IMR-90 (cell line): Measurements from ENCODE around the gene DNTTIP2. TPM values are rescaled to one million over a fixed set of nuclear protein-coding genes. Genes with fewer than 3 reads are reported as not detected.

ENCODE experiments used
- ATAC-seq: fragments of 200-7000 bp; cut with Tn5 transposase; 2 replicates; pipeline ENCODE4 v1.9.1; 2020; ENCODE audit warnings: low read depth, mild to moderate bottlenecking, moderate library complexity
- BruUV-seq: library from RNA; stranded (reverse); fragments of 400-500 nt; replicated peaks from 2 replicates; lab custom pipeline; 2021; lab: Mats Ljungman, UMichigan
- CTCF ChIA-PET: fragments of 300-600 bp; formaldehyde crosslinking; extraction: SDS; loops from one replicate; lab custom pipeline; 2021; ENCODE audit warnings: antibody characterized with exemption; lab: Yijun Ruan, JAX
- POLR2A ChIA-PET: fragments of 300-600 bp; sonication (Branson Sonifier 250); formaldehyde crosslinking; loops from one replicate; lab custom pipeline; 2022; ENCODE audit warnings: antibody characterized with exemption; ENCODE audit not compliant: unreplicated experiment; lab: Charles Lee
- DNase-seq: peaks from one replicate; pipeline ENCODE4 v3.0.0; 2013
- H2AFZ ChIP-seq: replicated peaks from 2 replicates; pipeline ENCODE3; 2013; ENCODE audit warnings: low read length, mild to moderate bottlenecking; ENCODE audit not compliant: poor library complexity
- H2AK5ac ChIP-seq: 2 replicates; pipeline ENCODE4 v1.6.1; 2013; ENCODE audit warnings: low read depth, low read length, inconsistent platforms
- H2AK9ac ChIP-seq: replicated peaks from 2 replicates; pipeline ENCODE3; 2013; ENCODE audit warnings: mild to moderate bottlenecking, low read depth, low read length, moderate library complexity; ENCODE audit not compliant: poor library complexity
- H2BK120ac ChIP-seq: 2 replicates; pipeline ENCODE4 v1.6.1; 2013; ENCODE audit warnings: low read depth, low read length, inconsistent platforms
- H2BK15ac ChIP-seq: 3 replicates; pipeline ENCODE4 v1.6.1; 2013; ENCODE audit warnings: low read depth, low read length, inconsistent platforms
- H2BK20ac ChIP-seq: 2 replicates; pipeline ENCODE4 v1.6.1; 2013; ENCODE audit warnings: low read depth, mild to moderate bottlenecking, inconsistent platforms, low read length, moderate library complexity
- H2BK5ac ChIP-seq: 2 replicates; pipeline ENCODE4 v1.6.1; 2013; ENCODE audit warnings: mild to moderate bottlenecking, low read depth, low read length, inconsistent platforms; ENCODE audit not compliant: poor library complexity, severe bottlenecking
- H3K14ac ChIP-seq: replicated peaks from 2 replicates; pipeline ENCODE4 v1.6.1; 2013; ENCODE audit warnings: low read depth, low read length, inconsistent platforms
- H3K18ac ChIP-seq: 2 replicates; pipeline ENCODE4 v1.6.1; 2013; ENCODE audit warnings: low read depth, low read length, control low read depth
- H3K23ac ChIP-seq: 2 replicates; pipeline ENCODE4 v1.6.1; 2013; ENCODE audit warnings: low read depth, low read length, inconsistent platforms
- H3K27ac ChIP-seq: 2 replicates; pipeline ENCODE4 v1.5.1; 2013; ENCODE audit warnings: mild to moderate bottlenecking, control low read depth, low read length; ENCODE audit not compliant: insufficient read depth
- H3K27me3 ChIP-seq: 2 replicates; pipeline ENCODE4 v1.6.1; 2013; ENCODE audit warnings: low read length; ENCODE audit not compliant: control insufficient read depth, insufficient read depth
- H3K36me3 ChIP-seq: 2 replicates; pipeline ENCODE4 v1.6.1; 2013; ENCODE audit warnings: low read length, mixed read lengths; ENCODE audit not compliant: control insufficient read depth, insufficient read depth
- H3K4ac ChIP-seq: 2 replicates; pipeline ENCODE4 v1.6.1; 2013; ENCODE audit warnings: low read depth, low read length, inconsistent platforms
- H3K4me1 ChIP-seq: 2 replicates; pipeline ENCODE4 v1.6.1; 2013; ENCODE audit warnings: low read length, mixed read lengths; ENCODE audit not compliant: control insufficient read depth, insufficient read depth
- H3K4me2 ChIP-seq: 2 replicates; pipeline ENCODE4 v1.6.1; 2013; ENCODE audit warnings: low read depth, mild to moderate bottlenecking, control low read depth, low read length, moderate library complexity
- H3K4me3 ChIP-seq: 2 replicates; pipeline ENCODE4 v1.5.1; 2013; ENCODE audit warnings: low read depth, mild to moderate bottlenecking, control low read depth, low read length, moderate library complexity; ENCODE audit not compliant: insufficient read depth
- H3K56ac ChIP-seq: 2 replicates; pipeline ENCODE4 v1.6.1; 2013; ENCODE audit warnings: low read length, inconsistent platforms; ENCODE audit not compliant: insufficient read depth; ENCODE audit errors: extremely low read depth
- H3K79me1 ChIP-seq, 2 experiments: 2 replicates each; pipeline ENCODE4 v1.6.1; 2013; ENCODE audit warnings: low read length in 2 of 2, inconsistent platforms in 1 of 2, low read depth in 1 of 2
- H3K9ac ChIP-seq: 2 replicates; pipeline ENCODE4 v1.6.1; 2013; ENCODE audit warnings: low read depth, low read length, control low read depth
- H3K9me1 ChIP-seq: 2 replicates; pipeline ENCODE4 v1.6.1; 2013; ENCODE audit warnings: low read length, inconsistent platforms; ENCODE audit not compliant: insufficient read depth
- H3K9me3 ChIP-seq: 2 replicates; pipeline ENCODE4 v1.6.1; 2013; ENCODE audit warnings: low read length; ENCODE audit not compliant: control insufficient read depth, insufficient read depth
- H4K20me1 ChIP-seq: 2 replicates; pipeline ENCODE4 v1.6.1; 2013; ENCODE audit warnings: low read length, inconsistent platforms; ENCODE audit not compliant: insufficient read depth
- H4K5ac ChIP-seq: 2 replicates; pipeline ENCODE4 v1.6.1; 2013; ENCODE audit warnings: mild to moderate bottlenecking, low read depth, low read length, control low read depth
- H4K8ac ChIP-seq, 2 experiments: 2 replicates each; pipeline ENCODE4 v1.6.1; 2013; ENCODE audit warnings: low read depth in 2 of 2, low read length in 2 of 2, control low read depth in 1 of 2, inconsistent platforms in 1 of 2
- H4K91ac ChIP-seq: 2 replicates; pipeline ENCODE4 v1.6.1; 2013; ENCODE audit warnings: low read depth, low read length, inconsistent platforms; ENCODE audit not compliant: insufficient read depth
- BHLHE40 ChIP-seq: fragments of 150-350 bp; IDR thresholded peaks from 2 replicates; pipeline ENCODE4 v1.6.1; 2016; ENCODE audit warnings: mild to moderate bottlenecking, low read depth, low read length
- CEBPB ChIP-seq: IDR thresholded peaks from 2 replicates; pipeline ENCODE4 v1.6.1; 2012; ENCODE audit warnings: low read depth, low read length, improper control_type of control experiment
- CHD1 ChIP-seq: IDR thresholded peaks from 2 replicates; pipeline ENCODE4 v1.6.1; 2012; ENCODE audit warnings: low read depth, low read length, improper control_type of control experiment
- CTCF ChIP-seq: conservative IDR thresholded peaks from 2 replicates; pipeline ENCODE4 v1.5.1; 2012; ENCODE audit warnings: mild to moderate bottlenecking, low read depth, low read length, improper control_type of control experiment
- FOS ChIP-seq: fragments of 150-350 bp; IDR thresholded peaks from 2 replicates; pipeline ENCODE4 v1.6.1; 2016; ENCODE audit warnings: low read depth, low read length
- MAFK ChIP-seq: IDR thresholded peaks from 2 replicates; pipeline ENCODE4 v1.6.1; 2012; ENCODE audit warnings: low read depth, low read length, improper control_type of control experiment
- MAZ ChIP-seq: IDR thresholded peaks from 2 replicates; pipeline ENCODE4 v1.6.1; 2012; ENCODE audit warnings: low read depth, mild to moderate bottlenecking, low read length, improper control_type of control experiment, moderate library complexity, borderline replicate concordance
- MXI1 ChIP-seq: IDR thresholded peaks from 2 replicates; pipeline ENCODE4 v1.6.1; 2012; ENCODE audit warnings: low read depth, mild to moderate bottlenecking, low read length, moderate library complexity, borderline replicate concordance
- NFE2L2 ChIP-seq: fragments of 150-350 bp; IDR thresholded peaks from 2 replicates; pipeline ENCODE4 v1.6.1; 2016; ENCODE audit warnings: low read depth, mild to moderate bottlenecking, low read length
- POLR2A ChIP-seq: IDR thresholded peaks from 2 replicates; pipeline ENCODE4 v1.6.1; 2012; ENCODE audit warnings: mild to moderate bottlenecking, low read depth, low read length
- RAD21 ChIP-seq: IDR thresholded peaks from 2 replicates; pipeline ENCODE4 v1.6.1; 2012; ENCODE audit warnings: low read length, improper control_type of control experiment
- RCOR1 ChIP-seq: IDR thresholded peaks from 2 replicates; pipeline ENCODE4 v1.6.1; 2012; ENCODE audit warnings: mild to moderate bottlenecking, low read length, improper control_type of control experiment; ENCODE audit not compliant: insufficient replicate concordance
- RFX5 ChIP-seq: IDR thresholded peaks from 2 replicates; pipeline ENCODE4 v1.8.0; 2012; ENCODE audit warnings: low read depth, mild to moderate bottlenecking, low read length, moderate library complexity
- SMC3 ChIP-seq: fragments of 150-350 bp; IDR thresholded peaks from 2 replicates; pipeline ENCODE4 v1.6.1; 2016; ENCODE audit warnings: low read depth, mild to moderate bottlenecking, antibody characterized with exemption, low read length, moderate library complexity
- USF2 ChIP-seq: fragments of 150-350 bp; IDR thresholded peaks from 2 replicates; pipeline ENCODE4 v1.6.1; 2017; ENCODE audit warnings: mild to moderate bottlenecking, antibody characterized with exemption, low read length, low read depth
- WGBS, 2 experiments: methylation state at CpG; one replicate each; pipeline versions ENCODE4 v1.1.5 to v1.1.7; 2013; ENCODE audit warnings: missing lambda C conversion rate in 2 of 2; ENCODE audit not compliant: insufficient read length in 1 of 2; ENCODE audit errors: extremely low coverage in 2 of 2; 5-methylcytosine and 5-hydroxymethylcytosine counted together
- dilution Hi-C: fragments of 300-500 bp; cut with HindIII; formaldehyde crosslinking; loops from one replicate; pipeline ENCODE4 v1.14.3; 2018; ENCODE audit warnings: low sequenced_read_pairs; ENCODE audit not compliant: unreplicated experiment
- in situ Hi-C: fragments of 300-500 bp; cut with MboI; formaldehyde crosslinking; loops from 3 replicates; pipeline ENCODE4 v1.14.3; 2019; ENCODE audit warnings: low sequenced_read_pairs, inconsistent platforms, mixed read lengths
- intact Hi-C: fragments of 100-400 bp; cut with micrococcal nuclease; formaldehyde crosslinking; loops from 2 replicates; pipeline ENCODE4 v1.10.0; 2022
- polyA plus RNA-seq, 3 experiments: library from polyadenylated mRNA; depleted of rRNA; stranded (reverse); fragments of >200 nt; gene quantifications; 2 replicates each; pipeline ENCODE4 v1.2.3, GENCODE V29; 2012; ENCODE audit warnings: low replicate concordance in 1 of 3
- total RNA-seq: library from RNA; depleted of rRNA; stranded (reverse); fragments of >200 nt; gene quantifications from 2 replicates; pipeline ENCODE4 v1.2.3, GENCODE V29; 2012
- TF ChIP-seq, protein P1 (sequence below): fragments of 150-350 bp; IDR thresholded peaks from 2 replicates; pipeline ENCODE4 v1.6.1; 2016; ENCODE audit warnings: low read depth, mild to moderate bottlenecking, low read length, moderate library complexity, borderline replicate concordance

DNTTIP2 gene
- total and polyA plus RNA-seq, 2 of the 4 experiments (the other 2 are of a cell fraction) = 14.2 to 24.4 TPM

- dilution Hi-C loops (no loop called here), in situ Hi-C loops (loop anchor here (25.0 kb wide), 1 partner anchor 842 kb away; no protein-coding TSS in a partner anchor)
- H2BK5ac ChIP-seq = no peak overlapping the region
Observed at GRCh38 chr1:93853940-93854339, 25.1 kb downstream of the DNTTIP2 start.

More at GRCh38 chr1:93853940-93854339, 25.1 kb downstream of the DNTTIP2 start:
- no peak overlapping the region for H3K4me3 ChIP-seq
- no peaks in the 10 kb centered on the region for H3K9me3 ChIP-seq
- no peak overlapping the region for H4K91ac ChIP-seq
- no peak overlapping the region for H2BK15ac ChIP-seq
- H3K36me3 ChIP-seq = no peaks in the 10 kb centered on the region
- WGBS, 2 experiments = no CpG with 5 or more reads among the region's 3 CpGs
- H3K4ac ChIP-seq = no peak overlapping the region
- no peak overlapping the region for H4K5ac ChIP-seq
- no peak for TF ChIP-seq CTCF
- no peak for TF ChIP-seq RAD21
- TF ChIP-seq FOS = no peak
- TF ChIP-seq USF2 = no peak
- no peak for TF ChIP-seq BHLHE40
- TF ChIP-seq POLR2A = no peak
- no peak for TF ChIP-seq RCOR1
- no peak for TF ChIP-seq CEBPB
- TF ChIP-seq RFX5 = no peak
- TF ChIP-seq CHD1 = no peak
- no peak for TF ChIP-seq MXI1
- no peak for TF ChIP-seq NFE2L2
- TF ChIP-seq MAZ = no peak
- TF ChIP-seq SMC3 = no peak
- no peak for TF ChIP-seq MAFK
- TF ChIP-seq, protein P1, sequence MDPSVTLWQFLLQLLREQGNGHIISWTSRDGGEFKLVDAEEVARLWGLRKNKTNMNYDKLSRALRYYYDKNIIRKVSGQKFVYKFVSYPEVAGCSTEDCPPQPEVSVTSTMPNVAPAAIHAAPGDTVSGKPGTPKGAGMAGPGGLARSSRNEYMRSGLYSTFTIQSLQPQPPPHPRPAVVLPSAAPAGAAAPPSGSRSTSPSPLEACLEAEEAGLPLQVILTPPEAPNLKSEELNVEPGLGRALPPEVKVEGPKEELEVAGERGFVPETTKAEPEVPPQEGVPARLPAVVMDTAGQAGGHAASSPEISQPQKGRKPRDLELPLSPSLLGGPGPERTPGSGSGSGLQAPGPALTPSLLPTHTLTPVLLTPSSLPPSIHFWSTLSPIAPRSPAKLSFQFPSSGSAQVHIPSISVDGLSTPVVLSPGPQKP = no peak
- no peaks in the 10 kb centered on the region for H3K9me1 ChIP-seq
- DNase-seq = no peak
- H2BK20ac ChIP-seq = no peak overlapping the region
- H3K18ac ChIP-seq = no peak overlapping the region
- no peak overlapping the region for H2AK5ac ChIP-seq
- H4K8ac ChIP-seq = no peak overlapping the region
- no peak overlapping the region for H3K23ac ChIP-seq
- no peak overlapping the region for H3K56ac ChIP-seq
- no peaks in the 10 kb centered on the region for H3K4me1 ChIP-seq
- H2AFZ ChIP-seq = no peak overlapping the region
- no peak overlapping the region for H2BK120ac ChIP-seq
- no peaks in the 10 kb centered on the region for H3K79me1 ChIP-seq
- intact Hi-C loops = no loop called here
- no peak overlapping the region for H3K27ac ChIP-seq
- H3K4me2 ChIP-seq = no peak overlapping the region
- H2AK9ac ChIP-seq = no peak overlapping the region
- no peak overlapping the region for H3K14ac ChIP-seq
- H3K9ac ChIP-seq = no peak overlapping the region
- ChIA-PET CTCF (no interaction called here), POLR2A (no interaction called here)
- no peaks in the 10 kb centered on the region for H4K20me1 ChIP-seq
- ATAC-seq = no peak
- no TSS peak for BruUV-seq
- H3K27me3 ChIP-seq = no peaks in the 10 kb centered on the region
